HepG2 (cell line): ENCODE results near the gene ERH. TPM values are rescaled to one million over a fixed set of nuclear protein-coding genes. Genes with fewer than 3 reads are reported as not detected.
A peak's percentile ranks its signal among the peaks of the same experiment; 100 is the strongest.

Experiments
- BCL3 ChIP-seq: sonication (generic); formaldehyde crosslinking; IDR thresholded peaks from 2 replicates; pipeline ENCODE4 v1.5.1; 2020; ENCODE audit warnings: mild to moderate bottlenecking, missing genetic modification reagents, moderate library complexity
- DNMT3B ChIP-seq: conservative IDR thresholded peaks from 2 replicates; pipeline ENCODE4 v1.6.1; 2016; ENCODE audit warnings: missing biosample characterization, control low read depth
- DR1 ChIP-seq: sonication (generic); formaldehyde crosslinking; IDR thresholded peaks from 2 replicates; pipeline ENCODE4 v1.8.0; 2021; ENCODE audit warnings: mild to moderate bottlenecking, missing genetic modification reagents, inconsistent platforms
- EED ChIP-seq: sonication (generic); formaldehyde crosslinking; IDR thresholded peaks from 2 replicates; pipeline ENCODE4 v1.5.0; 2020; ENCODE audit warnings: mild to moderate bottlenecking, missing genetic modification reagents
- ERF ChIP-seq: IDR thresholded peaks from 2 replicates; pipeline ENCODE4 v1.6.1; 2018; ENCODE audit warnings: missing biosample characterization, missing genetic modification reagents
- ESRRA ChIP-seq: sonication (generic); formaldehyde crosslinking; IDR thresholded peaks from 2 replicates; pipeline ENCODE4 v1.5.1; 2020; ENCODE audit warnings: mild to moderate bottlenecking, low read depth, missing genetic modification reagents
- ETV6 ChIP-seq: sonication (generic); formaldehyde crosslinking; conservative IDR thresholded peaks from 2 replicates; pipeline ENCODE4 v1.4.0; 2020; ENCODE audit warnings: missing genetic modification reagents
- MAFK ChIP-seq, 2 experiments: IDR thresholded peaks in 1 of 2; conservative IDR thresholded peaks in 1 of 2; 2 replicates each; pipeline ENCODE4 v1.6.1; 2011; ENCODE audit warnings: improper control_type of control experiment in 2 of 2, low read length in 2 of 2
- NFE2 ChIP-seq: sonication (generic); formaldehyde crosslinking; IDR thresholded peaks from 2 replicates; pipeline ENCODE4 v1.4.0; 2020; ENCODE audit warnings: missing genetic modification reagents
- SMAD9 ChIP-seq: sonication (generic); formaldehyde crosslinking; IDR thresholded peaks from 2 replicates; pipeline ENCODE4 v1.5.1; 2020; ENCODE audit warnings: mild to moderate bottlenecking, missing genetic modification reagents
- SMARCE1 ChIP-seq: fragments of 450-650 bp; IDR thresholded peaks from 2 replicates; pipeline ENCODE4 v1.6.1; 2017; ENCODE audit warnings: borderline replicate concordance
- SNAPC2 ChIP-seq: sonication (generic); formaldehyde crosslinking; IDR thresholded peaks from 2 replicates; pipeline ENCODE4 v1.8.1; 2022; ENCODE audit warnings: mild to moderate bottlenecking, missing genetic modification reagents
- TRIM24 ChIP-seq: sonication (generic); formaldehyde crosslinking; IDR thresholded peaks from 2 replicates; pipeline ENCODE4 v1.8.0; 2022; ENCODE audit warnings: mild to moderate bottlenecking, missing genetic modification reagents
- ZBTB42 ChIP-seq: sonication (generic); formaldehyde crosslinking; IDR thresholded peaks from 2 replicates; pipeline ENCODE4 v1.5.0; 2020; ENCODE audit warnings: mild to moderate bottlenecking, missing genetic modification reagents
- ZFAT ChIP-seq: sonication (generic); formaldehyde crosslinking; conservative IDR thresholded peaks from 2 replicates; pipeline ENCODE4 v1.8.1; 2023; ENCODE audit warnings: missing genetic modification reagents, inconsistent platforms
- ZNF10 ChIP-seq: sonication (generic); formaldehyde crosslinking; IDR thresholded peaks from 2 replicates; pipeline ENCODE4 v1.4.0; 2020; ENCODE audit warnings: mild to moderate bottlenecking, low read depth, missing genetic modification reagents, borderline replicate concordance
- ZNF256 ChIP-seq: sonication (generic); formaldehyde crosslinking; conservative IDR thresholded peaks from 2 replicates; pipeline ENCODE4 v1.4.0; 2020; ENCODE audit warnings: missing genetic modification reagents
- ZNF460 ChIP-seq: sonication (generic); formaldehyde crosslinking; IDR thresholded peaks from 2 replicates; pipeline ENCODE4 v1.5.1; 2020; ENCODE audit warnings: missing genetic modification reagents, mild to moderate bottlenecking, borderline replicate concordance
- ZNF567 ChIP-seq: sonication (generic); formaldehyde crosslinking; IDR thresholded peaks from 2 replicates; pipeline ENCODE4 v1.8.1; 2023; ENCODE audit warnings: mild to moderate bottlenecking, missing genetic modification reagents, borderline replicate concordance
- ZNF619 ChIP-seq: sonication (generic); formaldehyde crosslinking; IDR thresholded peaks from 2 replicates; pipeline ENCODE4 v1.4.0; 2020; ENCODE audit warnings: mild to moderate bottlenecking, missing genetic modification reagents
- ZNF646 ChIP-seq: sonication (generic); formaldehyde crosslinking; IDR thresholded peaks from 2 replicates; pipeline ENCODE4 v1.9.0; 2021; ENCODE audit warnings: mild to moderate bottlenecking, missing genetic modification reagents
- ZSCAN31 ChIP-seq: sonication (generic); formaldehyde crosslinking; IDR thresholded peaks from 2 replicates; pipeline ENCODE4 v1.5.0; 2020; ENCODE audit warnings: low read depth, mild to moderate bottlenecking, missing genetic modification reagents
- polyA plus RNA-seq, 8 experiments: library from polyadenylated mRNA; depleted of rRNA in 3 of 8; stranded (reverse) in 7 of 8; unstranded in 1 of 8; fragments of >200 nt; fragmentation: Illumina TruSeq in 4 of 8; extraction: Trizol in 4 of 8; gene quantifications; 2 replicates each; pipeline versions ENCODE4 v1.2.1 to v1.2.3, GENCODE V29; 2011 to 2016; ENCODE audit warnings: low read depth in 4 of 8, missing spikeins in 1 of 8, mixed read lengths in 1 of 8; ENCODE audit not compliant: insufficient read depth in 1 of 8
- total RNA-seq, 5 experiments: library from RNA; depleted of rRNA; stranded (reverse); fragments of >200 nt; fragmentation: Illumina TruSeq; extraction: Trizol; gene quantifications; 2 replicates each; pipeline ENCODE4 v1.2.3, GENCODE V29; 2016; ENCODE audit warnings: low read depth in 1 of 5
- TF ChIP-seq, protein P1 (sequence below): sonication (generic); formaldehyde crosslinking; IDR thresholded peaks from 2 replicates; pipeline ENCODE4 v1.8.0; 2022; ENCODE audit warnings: mild to moderate bottlenecking, missing genetic modification reagents, moderate library complexity

The ERH gene
- total and polyA plus RNA-seq, 2 of the 13 experiments (the other 11 are each of a cell fraction or from before 2014, with no cell fraction given): 105 to 341 TPM

DNA sequence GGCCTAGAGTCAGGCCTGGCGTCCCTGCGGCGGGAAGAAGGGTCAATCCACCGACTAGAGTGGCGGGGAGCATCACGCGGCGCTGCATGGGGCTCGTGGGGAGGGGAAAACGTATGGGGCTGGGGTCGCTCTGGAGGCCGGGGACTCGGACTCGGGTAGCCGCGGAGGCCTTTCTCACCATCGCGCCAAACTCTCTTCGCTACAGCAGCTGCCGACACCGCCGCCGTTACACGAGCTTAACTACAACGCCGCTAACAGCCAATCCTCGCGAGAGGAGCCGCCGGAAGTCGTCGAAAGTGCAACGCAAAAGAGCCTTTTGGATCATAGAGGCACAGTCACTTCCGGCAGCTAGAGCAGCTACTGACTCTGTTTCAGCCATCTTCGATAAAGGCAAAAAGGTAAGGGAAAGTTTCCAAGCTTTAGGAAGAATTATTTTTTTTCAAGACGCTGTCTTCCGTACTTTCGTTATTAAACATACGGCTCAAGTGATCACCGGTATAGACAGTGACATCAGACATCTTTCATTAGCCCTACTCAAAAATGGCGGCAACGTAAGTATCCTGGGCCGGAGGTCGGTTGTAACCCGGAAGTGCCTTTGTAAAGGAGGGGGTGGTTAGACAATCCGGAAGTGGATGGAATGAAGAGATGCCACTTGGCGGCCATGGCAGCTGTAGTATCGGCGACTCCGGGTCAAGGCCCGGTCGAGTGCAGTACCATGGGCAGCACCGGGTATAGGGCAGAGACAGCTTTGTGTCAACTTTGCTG lies at the start of gene ERH, which contains the start of gene SLC39A9 (continued):
- peak; percentile 60; the same call in 1 of the 2 replicates for TF ChIP-seq BCL3
- no peak for TF ChIP-seq ZNF460 (CRISPR knock-in tag)
- TF ChIP-seq TRIM24 (CRISPR knock-in tag): no peak
- TF ChIP-seq SMAD9 (CRISPR knock-in tag): no peak
- no peak for TF ChIP-seq SMARCE1
- 0 out of 2 replicates have a peak, but pooled peaks have one; percentile 34 for TF ChIP-seq SNAPC2 (CRISPR knock-in tag)
- no peak for TF ChIP-seq ZBTB42 (CRISPR knock-in tag)
- TF ChIP-seq NFE2 (CRISPR knock-in tag): no peak
- TF ChIP-seq ERF (CRISPR knock-in tag): peak; percentile 65
- no peak for TF ChIP-seq MAFK (conservative IDR thresholded peaks at IDR 0.05 in 1 of 2, IDR thresholded peaks at IDR 0.05 in 1 of 2; ENCODE audit: low read length in 2 of 2)
- no peak for TF ChIP-seq ZNF646 (CRISPR knock-in tag)
- TF ChIP-seq ESRRA (CRISPR knock-in tag): no peak
- TF ChIP-seq ZFAT (CRISPR knock-in tag): no peak
- TF ChIP-seq ZNF619 (CRISPR knock-in tag): no peak; the same call in 1 of the 2 replicates
- 0 out of 2 replicates have a peak, but pooled peaks have one; percentile 56 for TF ChIP-seq ETV6 (CRISPR knock-in tag)
- TF ChIP-seq DNMT3B: no peak
- TF ChIP-seq ZNF567 (CRISPR knock-in tag): no peak
- TF ChIP-seq, protein P1, sequence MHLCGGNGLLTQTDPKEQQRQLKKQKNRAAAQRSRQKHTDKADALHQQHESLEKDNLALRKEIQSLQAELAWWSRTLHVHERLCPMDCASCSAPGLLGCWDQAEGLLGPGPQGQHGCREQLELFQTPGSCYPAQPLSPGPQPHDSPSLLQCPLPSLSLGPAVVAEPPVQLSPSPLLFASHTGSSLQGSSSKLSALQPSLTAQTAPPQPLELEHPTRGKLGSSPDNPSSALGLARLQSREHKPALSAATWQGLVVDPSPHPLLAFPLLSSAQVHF (CRISPR knock-in tag): peak; percentile 71; the same call in 1 of the 2 replicates
- TF ChIP-seq DR1 (CRISPR knock-in tag): peak; percentile 77
- no peak for TF ChIP-seq ZNF256 (CRISPR knock-in tag)
- no peak for TF ChIP-seq ZNF10
- TF ChIP-seq ZSCAN31 (CRISPR knock-in tag): 0 out of 2 replicates have a peak, but pooled peaks have one; percentile 33
- no peak for TF ChIP-seq EED (CRISPR knock-in tag)
